ENCODE measurements around the gene RBMS1.

- TF ChIP-seq CTCF (IDR thresholded peaks at IDR 0.05 in 4 of 5, conservative IDR thresholded peaks at IDR 0.05 in 1 of 5) (no peak), POLR2A (IDR thresholded peaks at IDR 0.05) (no peak)
These were observed 211.5 kb downstream of the RBMS1 start for GRCh38 chr2:160282063-160282580.
